Kidney epithelial cell (primary cell): ENCODE measurements around the gene OXTR. TPM values are rescaled to one million over a fixed set of nuclear protein-coding genes. Genes with fewer than 3 reads are reported as not detected.

Experiments
- DNase-seq: peaks from one replicate; pipeline ENCODE4 v3.0.0-alpha.2; 2010; ENCODE audit warnings: low read depth
- H3K27me3 ChIP-seq: 2 replicates; pipeline ENCODE4 v1.6.0; 2011; ENCODE audit warnings: low read length; ENCODE audit not compliant: control insufficient read depth, insufficient read depth
- H3K36me3 ChIP-seq: 2 replicates; pipeline ENCODE4 v1.5.1; 2011; ENCODE audit warnings: low read length; ENCODE audit not compliant: control insufficient read depth, insufficient read depth
- H3K4me3 ChIP-seq: 2 replicates; pipeline ENCODE4 v1.5.1; 2011; ENCODE audit warnings: low read depth, mild to moderate bottlenecking, control low read depth, low read length
- total RNA-seq: library from RNA; depleted of rRNA; stranded (reverse); fragments of >200 nt; gene quantifications from 2 replicates; pipeline ENCODE4 v1.2.3, GENCODE V29; 2015
- TF ChIP-seq, protein P1 (sequence below): IDR thresholded peaks from 2 replicates; pipeline ENCODE4 v1.5.1; 2011; ENCODE audit warnings: mild to moderate bottlenecking, moderate library complexity, low read length, control low read depth, inconsistent platforms; ENCODE audit not compliant: insufficient read depth, poor library complexity, severe bottlenecking

OXTR gene
- total RNA-seq, 1 donor from 2014 or later, result 2.0 TPM

DNA sequence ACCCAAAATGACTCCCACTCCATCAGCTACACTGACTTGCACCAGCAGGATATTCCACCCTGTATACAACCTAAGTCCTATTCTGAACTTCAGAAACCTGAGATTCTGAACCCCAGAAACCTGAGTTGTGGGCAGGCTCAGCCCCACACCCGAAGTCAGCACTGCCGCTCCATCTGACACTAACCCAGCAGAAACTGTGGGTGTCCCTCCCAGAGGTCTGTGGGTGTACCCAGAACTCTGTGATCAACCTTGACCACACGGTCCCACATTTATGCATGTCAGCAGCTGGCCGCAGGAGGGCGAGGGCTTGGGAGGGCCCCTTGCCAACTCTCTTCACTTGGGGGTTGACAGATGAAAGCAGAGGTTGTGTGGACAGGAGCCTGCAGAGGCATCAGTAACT lies 9.3 kb downstream of the OXTR start:
- DNase-seq, result no peak
- no peaks in the 10 kb centered on the region for H3K27me3 ChIP-seq

DNA sequence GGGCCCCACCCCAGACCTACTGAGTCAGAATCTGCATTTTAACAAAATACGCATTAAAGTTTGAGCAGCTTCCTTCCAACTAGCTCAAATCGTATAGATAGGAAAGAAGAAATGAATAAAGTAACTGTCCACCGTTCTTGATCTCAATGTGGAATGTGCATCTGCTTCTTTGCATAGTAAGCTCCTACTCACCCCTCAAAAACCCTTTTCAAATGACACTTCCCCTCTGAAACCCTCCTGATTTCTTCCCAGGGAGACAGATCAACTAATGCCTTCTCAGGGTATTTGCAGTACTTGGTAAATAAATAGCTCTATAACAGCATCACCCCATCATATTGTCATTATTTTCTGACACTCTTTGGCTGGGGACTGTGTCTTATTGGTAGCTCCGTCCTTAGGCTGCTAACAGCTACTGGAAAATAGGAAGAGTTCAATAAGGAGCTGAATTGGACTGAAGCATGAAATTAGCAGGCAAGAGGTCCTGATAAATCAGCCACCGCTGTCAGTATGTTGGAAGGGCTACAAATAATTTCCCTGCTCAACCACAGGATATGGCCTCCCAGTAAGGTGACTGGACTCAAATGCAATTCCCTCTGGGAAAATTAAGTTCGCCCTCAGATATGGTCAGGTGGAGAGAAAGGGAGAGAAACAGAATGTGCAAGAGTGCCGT lies 10.2 kb downstream of the OXTR start:
- no peak for DNase-seq
- TF ChIP-seq, protein P1, sequence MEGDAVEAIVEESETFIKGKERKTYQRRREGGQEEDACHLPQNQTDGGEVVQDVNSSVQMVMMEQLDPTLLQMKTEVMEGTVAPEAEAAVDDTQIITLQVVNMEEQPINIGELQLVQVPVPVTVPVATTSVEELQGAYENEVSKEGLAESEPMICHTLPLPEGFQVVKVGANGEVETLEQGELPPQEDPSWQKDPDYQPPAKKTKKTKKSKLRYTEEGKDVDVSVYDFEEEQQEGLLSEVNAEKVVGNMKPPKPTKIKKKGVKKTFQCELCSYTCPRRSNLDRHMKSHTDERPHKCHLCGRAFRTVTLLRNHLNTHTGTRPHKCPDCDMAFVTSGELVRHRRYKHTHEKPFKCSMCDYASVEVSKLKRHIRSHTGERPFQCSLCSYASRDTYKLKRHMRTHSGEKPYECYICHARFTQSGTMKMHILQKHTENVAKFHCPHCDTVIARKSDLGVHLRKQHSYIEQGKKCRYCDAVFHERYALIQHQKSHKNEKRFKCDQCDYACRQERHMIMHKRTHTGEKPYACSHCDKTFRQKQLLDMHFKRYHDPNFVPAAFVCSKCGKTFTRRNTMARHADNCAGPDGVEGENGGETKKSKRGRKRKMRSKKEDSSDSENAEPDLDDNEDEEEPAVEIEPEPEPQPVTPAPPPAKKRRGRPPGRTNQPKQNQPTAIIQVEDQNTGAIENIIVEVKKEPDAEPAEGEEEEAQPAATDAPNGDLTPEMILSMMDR, result no peak
- no peaks in the 10 kb centered on the region for H3K27me3 ChIP-seq
- no peaks in the 10 kb centered on the region for H3K36me3 ChIP-seq
- H3K4me3 ChIP-seq, result no peak overlapping the region

More for the DNA sequence above, 9.3 kb downstream of the OXTR start:
- H3K36me3 ChIP-seq, result no peaks in the 10 kb centered on the region
- TF ChIP-seq, protein P1, result no peak
- H3K4me3 ChIP-seq, result no peak overlapping the region

DNA sequence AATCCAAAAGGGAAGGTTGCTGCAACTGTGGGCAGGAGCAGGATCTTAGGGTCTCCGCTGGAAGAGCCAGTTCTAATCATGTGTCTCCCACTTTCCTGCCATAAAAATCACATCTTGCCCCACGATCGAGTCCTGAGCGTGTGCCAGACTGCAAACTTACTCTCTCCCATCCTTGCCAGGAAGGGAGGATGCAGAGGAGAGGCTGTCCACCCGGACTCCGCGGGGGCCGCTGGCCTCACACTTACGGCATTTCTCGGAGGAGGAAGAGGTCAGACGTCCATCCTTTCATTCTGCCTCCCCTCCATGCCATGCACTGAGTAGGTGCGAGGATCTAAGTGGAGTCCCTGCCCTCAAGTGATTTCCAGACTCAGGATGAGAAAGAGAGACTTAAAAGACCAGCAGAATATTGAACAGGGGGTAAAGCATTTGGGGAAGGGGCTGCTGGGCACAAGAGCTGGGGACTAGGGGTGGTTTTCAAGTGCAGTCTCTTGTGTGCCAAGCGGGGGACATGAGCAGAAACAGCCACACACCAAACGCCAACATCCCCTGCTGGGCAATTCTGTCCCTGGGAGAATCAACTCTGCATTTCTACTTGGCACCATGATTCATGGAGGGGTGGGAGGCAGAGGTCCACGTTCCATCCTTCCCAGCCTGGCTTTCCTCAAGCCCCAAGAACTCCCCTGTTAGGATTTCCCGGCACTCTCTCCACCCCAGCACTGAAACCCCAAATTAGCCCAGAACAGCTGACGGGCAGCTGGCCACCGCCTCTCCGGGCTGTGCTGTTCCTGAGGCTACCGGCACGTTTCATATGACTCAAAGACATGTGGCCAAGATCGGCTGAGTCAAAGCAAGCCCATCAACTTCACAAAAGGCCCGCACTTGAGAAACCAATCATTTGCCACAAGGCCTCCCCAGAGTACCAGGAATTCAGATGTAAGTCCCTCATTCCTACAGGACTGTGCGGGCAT lies 11.6 kb downstream of the OXTR start:
- no peaks in the 10 kb centered on the region for H3K27me3 ChIP-seq
- H3K4me3 ChIP-seq, result no peak overlapping the region
- TF ChIP-seq, protein P1, result no peak
- H3K36me3 ChIP-seq, result no peaks in the 10 kb centered on the region
- no peak for DNase-seq

DNA sequence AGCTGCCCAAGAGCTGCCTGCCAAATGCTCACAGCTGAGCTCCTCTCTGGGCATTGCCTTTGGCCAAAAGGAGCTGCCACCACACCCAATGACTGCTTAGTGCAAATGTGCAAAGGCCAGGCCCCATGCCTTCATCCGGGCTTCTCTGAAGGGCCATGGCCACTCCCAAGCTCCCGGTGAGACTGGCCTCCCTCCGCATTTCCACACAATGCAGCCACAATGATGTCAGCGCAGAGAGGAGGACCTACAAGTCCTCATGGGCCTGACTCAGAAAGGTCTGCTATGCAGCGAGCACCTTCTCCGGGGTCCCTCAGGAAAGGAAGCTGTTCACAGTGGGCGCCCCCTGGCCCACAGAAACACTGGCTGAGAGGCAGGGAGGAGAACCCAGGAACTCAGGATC lies 12.7 kb downstream of the OXTR start:
- Histone ChIP-seq H3K4me3 (no peak overlapping the region), H3K36me3 (no peaks in the 10 kb centered on the region), H3K27me3 (no peaks in the 10 kb centered on the region)
- TF ChIP-seq, protein P1, result no peak
- no peak for DNase-seq

DNA sequence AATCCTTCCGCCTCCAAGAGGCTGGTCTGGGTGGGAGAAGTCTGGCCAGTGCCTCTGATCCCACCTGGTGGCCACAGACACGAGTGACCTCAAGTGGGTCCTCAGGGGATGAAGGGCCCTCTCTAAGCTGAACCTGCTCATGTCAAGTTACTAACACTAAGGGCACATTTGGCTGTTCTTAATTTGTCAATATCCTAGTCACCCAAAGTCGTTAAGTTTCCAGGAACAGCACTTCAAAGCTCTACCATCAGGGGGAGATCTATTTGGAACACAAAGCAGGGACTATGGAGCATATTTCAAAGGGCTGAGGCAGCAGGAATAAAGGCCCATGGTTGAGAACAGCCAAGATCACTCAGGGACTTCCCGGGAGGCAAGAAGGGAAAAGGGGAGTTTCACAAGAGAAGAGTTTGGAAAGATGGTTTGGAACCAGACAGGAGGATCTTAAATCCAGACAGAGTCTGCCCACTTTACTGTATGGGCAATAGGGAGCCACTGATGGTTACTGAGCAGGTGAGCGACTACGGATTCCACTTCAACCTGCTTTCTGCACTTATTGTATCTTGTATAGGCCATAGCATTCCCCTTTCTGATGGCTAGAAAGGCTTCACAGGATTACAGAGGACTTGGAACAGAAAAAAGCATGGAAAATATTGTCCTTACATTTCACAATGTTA lies 13.7 kb downstream of the OXTR start:
- no peak for DNase-seq
- Histone ChIP-seq H3K4me3 (no peak overlapping the region), H3K36me3 (no peaks in the 10 kb centered on the region), H3K27me3 (no peaks in the 10 kb centered on the region)
- TF ChIP-seq, protein P1, result peak; percentile 37
